Measurements from ENCODE around the gene TMCO6. TPM values are rescaled to one million over a fixed set of nuclear protein-coding genes. Genes with fewer than 3 reads are reported as not detected.

Gene TMCO6
- total and polyA plus RNA-seq, 4 donors: 12.6 to 55.9 (median 18.7) TPM

DNA sequence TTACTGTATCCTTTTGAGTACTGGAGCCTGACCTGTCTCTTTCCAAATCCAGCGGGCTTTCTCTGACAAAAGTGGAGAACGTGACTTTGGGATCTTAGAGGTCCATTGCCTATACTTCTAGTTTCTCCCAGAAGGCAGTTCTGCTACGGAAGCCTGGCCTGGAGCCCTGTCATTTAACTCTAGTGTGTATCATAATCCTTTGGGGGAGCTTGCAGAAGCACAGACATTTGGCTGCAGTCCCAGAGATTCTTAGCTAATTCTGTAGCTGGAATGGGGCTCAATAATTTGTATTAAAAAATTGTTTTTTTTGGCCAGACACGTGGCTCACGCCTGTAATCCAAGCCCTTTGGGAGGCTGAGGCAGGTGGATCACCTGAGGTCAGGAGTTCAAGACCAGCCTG lies 55.0 kb downstream of the TMCO6 start:
- peaks cover 6 to 23% (median 15%) of the 10 kb centered on the region in 4 donors for H3K4me1 ChIP-seq (ENCODE audit: control insufficient read depth in 4 of 4, insufficient read depth in 4 of 4, low read length in 3 of 4)
- no peak overlapping the region for H3K9ac ChIP-seq (ENCODE audit: low read depth in 1 of 2, low read length in 2 of 2)
- no peak for DNase-seq (ENCODE audit: low spot score)
- H3K27ac ChIP-seq (ENCODE audit: low read depth in 1 of 2, low read length in 2 of 2): no peak overlapping the region
- TF ChIP-seq HNF4A (conservative IDR thresholded peaks at IDR 0.05): no peak
- no peak for TF ChIP-seq YY1 (IDR thresholded peaks at IDR 0.05)
- TF ChIP-seq RXRA (IDR thresholded peaks at IDR 0.05): no peak
- TF ChIP-seq, protein P1, sequence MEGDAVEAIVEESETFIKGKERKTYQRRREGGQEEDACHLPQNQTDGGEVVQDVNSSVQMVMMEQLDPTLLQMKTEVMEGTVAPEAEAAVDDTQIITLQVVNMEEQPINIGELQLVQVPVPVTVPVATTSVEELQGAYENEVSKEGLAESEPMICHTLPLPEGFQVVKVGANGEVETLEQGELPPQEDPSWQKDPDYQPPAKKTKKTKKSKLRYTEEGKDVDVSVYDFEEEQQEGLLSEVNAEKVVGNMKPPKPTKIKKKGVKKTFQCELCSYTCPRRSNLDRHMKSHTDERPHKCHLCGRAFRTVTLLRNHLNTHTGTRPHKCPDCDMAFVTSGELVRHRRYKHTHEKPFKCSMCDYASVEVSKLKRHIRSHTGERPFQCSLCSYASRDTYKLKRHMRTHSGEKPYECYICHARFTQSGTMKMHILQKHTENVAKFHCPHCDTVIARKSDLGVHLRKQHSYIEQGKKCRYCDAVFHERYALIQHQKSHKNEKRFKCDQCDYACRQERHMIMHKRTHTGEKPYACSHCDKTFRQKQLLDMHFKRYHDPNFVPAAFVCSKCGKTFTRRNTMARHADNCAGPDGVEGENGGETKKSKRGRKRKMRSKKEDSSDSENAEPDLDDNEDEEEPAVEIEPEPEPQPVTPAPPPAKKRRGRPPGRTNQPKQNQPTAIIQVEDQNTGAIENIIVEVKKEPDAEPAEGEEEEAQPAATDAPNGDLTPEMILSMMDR (IDR thresholded peaks at IDR 0.05; ENCODE audit: low read depth, low read length, missing input control): no peak
- no peak for TF ChIP-seq RAD21 (IDR thresholded peaks at IDR 0.05)
- no peak for TF ChIP-seq HNF4G (IDR thresholded peaks at IDR 0.05)
- no peak for TF ChIP-seq SP1 (IDR thresholded peaks at IDR 0.05)
- TF ChIP-seq MAX (IDR thresholded peaks at IDR 0.05): no peak
- TF ChIP-seq ATF3 (IDR thresholded peaks at IDR 0.05): no peak
- TF ChIP-seq EGR1 (IDR thresholded peaks at IDR 0.05; ENCODE audit: low read depth in 2 of 2): no peak
- no peak for TF ChIP-seq TAF1 (conservative IDR thresholded peaks at IDR 0.05)
- WGBS: 86% methylated on average over 5 of the region's 5 CpGs
- H3K27me3 ChIP-seq (ENCODE audit: control insufficient read depth in 4 of 4, insufficient read depth in 4 of 4, low read length in 3 of 4): no peaks in the 10 kb centered on the region
- H3K36me3 ChIP-seq (ENCODE audit: control insufficient read depth in 4 of 4, insufficient read depth in 3 of 4, low read depth in 1 of 4, low read length in 3 of 4): peaks cover 12 to 54% (median 47%) of the 10 kb centered on the region in 4 donors
- H3K9me3 ChIP-seq (ENCODE audit: control insufficient read depth in 4 of 4, low read length in 3 of 4): no peaks in the 10 kb centered on the region
- no peak overlapping the region for H3K4me3 ChIP-seq (ENCODE audit: low read depth in 1 of 3, low read length in 3 of 3)

Other genes starting within 250 kb of the TMCO6 start
- 100 to 1,000 TPM in 1 of 2 donors, 10 to 100 TPM in 1; 83.5 to 116 TPM for gene ANKHD1, start 237.6 kb upstream of the TMCO6 start, total RNA-seq
- gene ANKHD1, start 237.6 kb upstream of the TMCO6 start, polyA plus RNA-seq: 10 to 100 TPM; 33.2 to 36.7 TPM
- 1 to 10 TPM; 1.4 to 1.5 TPM for gene EIF4EBP3, start 91.8 kb upstream of the TMCO6 start, total RNA-seq
- gene EIF4EBP3, start 91.8 kb upstream of the TMCO6 start, polyA plus RNA-seq: 10 to 100 TPM; 14.6 to 55.8 TPM
- 10 to 100 TPM; 12.9 to 18.7 TPM for gene SRA1, start 82.0 kb upstream of the TMCO6 start, total RNA-seq
- 10 to 100 TPM; 20.9 to 41.1 TPM for gene SRA1, start 82.0 kb upstream of the TMCO6 start, polyA plus RNA-seq
- 10 to 100 TPM in 1 of 2 donors, 1 to 10 TPM in 1; 4.6 to 29.1 TPM for gene APBB3, start 74.9 kb upstream of the TMCO6 start, total RNA-seq
- 10 to 100 TPM; 10.1 to 40.5 TPM for gene APBB3, start 74.9 kb upstream of the TMCO6 start, polyA plus RNA-seq
- gene SLC35A4, start 74.6 kb upstream of the TMCO6 start, total RNA-seq: 10 to 100 TPM; 17.5 to 31.5 TPM
- 10 to 100 TPM; 21.7 to 37.0 TPM for gene SLC35A4, start 74.6 kb upstream of the TMCO6 start, polyA plus RNA-seq
- gene CD14, start 6.3 kb upstream of the TMCO6 start, total RNA-seq: 100 to 1,000 TPM in 1 of 2 donors, 10 to 100 TPM in 1; 61.0 to 297 TPM
- 100 to 1,000 TPM; 277 to 343 TPM for gene CD14, start 6.3 kb upstream of the TMCO6 start, polyA plus RNA-seq
- 10 to 100 TPM; 23.3 to 44.3 TPM for gene NDUFA2, start 8.2 kb downstream of the TMCO6 start, total RNA-seq
- 100 to 1,000 TPM in 1 of 2 donors, 10 to 100 TPM in 1; 91.3 to 160 TPM for gene NDUFA2, start 8.2 kb downstream of the TMCO6 start, polyA plus RNA-seq
- 10 to 100 TPM; 42.5 to 45.7 TPM for gene IK, start 8.4 kb downstream of the TMCO6 start, total RNA-seq
- 10 to 100 TPM; 30.8 to 41.8 TPM for gene IK, start 8.4 kb downstream of the TMCO6 start, polyA plus RNA-seq
- 10 to 100 TPM; 12.0 to 18.2 TPM for gene WDR55, start 25.5 kb downstream of the TMCO6 start, total RNA-seq
- 10 to 100 TPM in 1 of 2 donors, 1 to 10 TPM in 1; 10.0 to 11.4 TPM for gene WDR55, start 25.5 kb downstream of the TMCO6 start, polyA plus RNA-seq
- gene DND1, start 34.1 kb downstream of the TMCO6 start, total RNA-seq: under 1 TPM; 0.37 to 0.92 TPM
- under 1 TPM in 1 of 2 donors, not detected in 1; 0.29 TPM for gene DND1, start 34.1 kb downstream of the TMCO6 start, polyA plus RNA-seq
- 10 to 100 TPM; 31.2 to 57.1 TPM for gene HARS1, start 51.9 kb downstream of the TMCO6 start, total RNA-seq
- 10 to 100 TPM; 33.3 to 41.3 TPM for gene HARS1, start 51.9 kb downstream of the TMCO6 start, polyA plus RNA-seq
- 10 to 100 TPM; 10.8 to 16.3 TPM for gene HARS2, start 52.0 kb downstream of the TMCO6 start, total RNA-seq
- gene HARS2, start 52.0 kb downstream of the TMCO6 start, polyA plus RNA-seq: 10 to 100 TPM in 1 of 2 donors, 1 to 10 TPM in 1; 8.6 to 10.7 TPM
- 10 to 100 TPM; 16.4 to 27.5 TPM for gene ZMAT2, start 61.0 kb downstream of the TMCO6 start, total RNA-seq
- gene ZMAT2, start 61.0 kb downstream of the TMCO6 start, polyA plus RNA-seq: 10 to 100 TPM; 14.5 to 34.3 TPM
- gene PCDHA1, start 146.7 kb downstream of the TMCO6 start, total RNA-seq: not detected
- gene PCDHA1, start 146.7 kb downstream of the TMCO6 start, polyA plus RNA-seq: not detected
- not detected for gene PCDHA2, start 155.4 kb downstream of the TMCO6 start, total RNA-seq
- not detected for gene PCDHA2, start 155.4 kb downstream of the TMCO6 start, polyA plus RNA-seq
- under 1 TPM in 1 of 2 donors, not detected in 1; 0.05 TPM for gene PCDHA3, start 161.6 kb downstream of the TMCO6 start, total RNA-seq
- gene PCDHA3, start 161.6 kb downstream of the TMCO6 start, polyA plus RNA-seq: not detected
- under 1 TPM; 0.08 to 0.09 TPM for gene PCDHA4, start 167.6 kb downstream of the TMCO6 start, total RNA-seq
- under 1 TPM; 0.01 to 0.06 TPM for gene PCDHA4, start 167.6 kb downstream of the TMCO6 start, polyA plus RNA-seq
- under 1 TPM in 1 of 2 donors, not detected in 1; under 0.01 TPM for gene PCDHA5, start 182.2 kb downstream of the TMCO6 start, total RNA-seq
- not detected for gene PCDHA5, start 182.2 kb downstream of the TMCO6 start, polyA plus RNA-seq
- gene PCDHA6, start 188.5 kb downstream of the TMCO6 start, total RNA-seq: under 1 TPM in 1 of 2 donors, not detected in 1; 0.08 TPM
- gene PCDHA6, start 188.5 kb downstream of the TMCO6 start, polyA plus RNA-seq: under 1 TPM in 1 of 2 donors, not detected in 1; 0.02 TPM
- under 1 TPM in 1 of 2 donors, not detected in 1; 0.05 TPM for gene PCDHA7, start 194.8 kb downstream of the TMCO6 start, total RNA-seq
- gene PCDHA7, start 194.8 kb downstream of the TMCO6 start, polyA plus RNA-seq: under 1 TPM in 1 of 2 donors, not detected in 1; 0.05 TPM
- under 1 TPM in 1 of 2 donors, not detected in 1; under 0.01 TPM for gene PCDHA8, start 201.7 kb downstream of the TMCO6 start, total RNA-seq
- gene PCDHA8, start 201.7 kb downstream of the TMCO6 start, polyA plus RNA-seq: not detected
- gene PCDHA9, start 208.9 kb downstream of the TMCO6 start, total RNA-seq: under 1 TPM in 1 of 2 donors, not detected in 1; under 0.01 TPM
- not detected for gene PCDHA9, start 208.9 kb downstream of the TMCO6 start, polyA plus RNA-seq
- gene PCDHA10, start 216.4 kb downstream of the TMCO6 start, total RNA-seq: under 1 TPM in 1 of 2 donors, not detected in 1; under 0.01 TPM
- gene PCDHA10, start 216.4 kb downstream of the TMCO6 start, polyA plus RNA-seq: under 1 TPM in 1 of 2 donors, not detected in 1; 0.01 TPM
- gene PCDHA11, start 229.5 kb downstream of the TMCO6 start, total RNA-seq: under 1 TPM in 1 of 2 donors, not detected in 1; under 0.01 TPM
- gene PCDHA11, start 229.5 kb downstream of the TMCO6 start, polyA plus RNA-seq: under 1 TPM; 0.05 to 0.19 TPM
- under 1 TPM in 1 of 2 donors, not detected in 1; 0.08 TPM for gene PCDHA12, start 235.9 kb downstream of the TMCO6 start, total RNA-seq
- under 1 TPM in 1 of 2 donors, not detected in 1; 0.01 TPM for gene PCDHA12, start 235.9 kb downstream of the TMCO6 start, polyA plus RNA-seq
- gene PCDHA13, start 242.7 kb downstream of the TMCO6 start, total RNA-seq: under 1 TPM in 1 of 2 donors, not detected in 1; 0.17 TPM
- gene PCDHA13, start 242.7 kb downstream of the TMCO6 start, polyA plus RNA-seq: under 1 TPM; 0.03 to 0.07 TPM

All from liver (tissue), 9 donors.